Activated CD4-positive, CD25-positive, alpha-beta regulatory T cell (primary cell): ENCODE results near the gene ALPP.
"Not testable (repeated sequence)": the region's sequence is repeated elsewhere in the genome, so short reads cannot be mapped to it uniquely, and the experiment has no call there.

Experiments
- DNase-seq, 4 experiments: peaks; one replicate each; lab custom pipeline; 2025; lab: John Stamatoyannopoulos, UW

Gene ALPP

DNA sequence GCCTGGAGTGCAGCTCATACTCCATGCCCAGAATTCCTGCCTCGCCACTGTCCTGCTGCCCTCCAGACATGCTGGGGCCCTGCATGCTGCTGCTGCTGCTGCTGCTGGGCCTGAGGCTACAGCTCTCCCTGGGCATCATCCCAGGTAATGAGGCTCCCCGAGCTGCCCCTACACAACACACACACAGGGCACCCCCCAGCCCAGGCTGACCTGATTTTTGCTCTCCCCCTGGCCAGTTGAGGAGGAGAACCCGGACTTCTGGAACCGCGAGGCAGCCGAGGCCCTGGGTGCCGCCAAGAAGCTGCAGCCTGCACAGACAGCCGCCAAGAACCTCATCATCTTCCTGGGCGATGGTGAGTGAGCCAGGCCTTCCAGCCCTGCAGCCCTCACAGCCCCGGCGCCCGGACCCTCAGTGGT, at the start of gene ALPP:
Gene ALPP, plus strand, starts transcription at position 17 of the 417 bp plus-strand sequence. Its CDS starts 52 bp downstream, at position 69.
- DNase-seq = not testable (repeated sequence)

DNA sequence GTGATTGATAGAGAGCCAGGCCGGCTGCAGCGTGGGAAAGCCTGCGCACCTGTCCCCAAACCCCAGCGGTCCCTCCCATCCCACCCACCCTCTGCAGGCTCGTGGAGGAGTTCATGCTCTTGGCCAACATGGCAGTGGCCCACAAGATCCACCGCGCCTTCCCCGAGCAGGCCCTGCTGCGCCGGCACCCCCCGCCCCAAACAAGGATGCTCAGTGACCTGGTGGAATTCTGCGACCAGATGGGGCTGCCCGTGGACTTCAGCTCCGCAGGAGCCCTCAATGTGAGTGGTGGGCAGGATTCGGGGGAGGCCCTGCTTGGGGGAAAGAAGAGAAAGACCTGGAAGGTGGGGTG, 48.9 kb upstream of the ALPP start:
- no peak for DNase-seq

DNA sequence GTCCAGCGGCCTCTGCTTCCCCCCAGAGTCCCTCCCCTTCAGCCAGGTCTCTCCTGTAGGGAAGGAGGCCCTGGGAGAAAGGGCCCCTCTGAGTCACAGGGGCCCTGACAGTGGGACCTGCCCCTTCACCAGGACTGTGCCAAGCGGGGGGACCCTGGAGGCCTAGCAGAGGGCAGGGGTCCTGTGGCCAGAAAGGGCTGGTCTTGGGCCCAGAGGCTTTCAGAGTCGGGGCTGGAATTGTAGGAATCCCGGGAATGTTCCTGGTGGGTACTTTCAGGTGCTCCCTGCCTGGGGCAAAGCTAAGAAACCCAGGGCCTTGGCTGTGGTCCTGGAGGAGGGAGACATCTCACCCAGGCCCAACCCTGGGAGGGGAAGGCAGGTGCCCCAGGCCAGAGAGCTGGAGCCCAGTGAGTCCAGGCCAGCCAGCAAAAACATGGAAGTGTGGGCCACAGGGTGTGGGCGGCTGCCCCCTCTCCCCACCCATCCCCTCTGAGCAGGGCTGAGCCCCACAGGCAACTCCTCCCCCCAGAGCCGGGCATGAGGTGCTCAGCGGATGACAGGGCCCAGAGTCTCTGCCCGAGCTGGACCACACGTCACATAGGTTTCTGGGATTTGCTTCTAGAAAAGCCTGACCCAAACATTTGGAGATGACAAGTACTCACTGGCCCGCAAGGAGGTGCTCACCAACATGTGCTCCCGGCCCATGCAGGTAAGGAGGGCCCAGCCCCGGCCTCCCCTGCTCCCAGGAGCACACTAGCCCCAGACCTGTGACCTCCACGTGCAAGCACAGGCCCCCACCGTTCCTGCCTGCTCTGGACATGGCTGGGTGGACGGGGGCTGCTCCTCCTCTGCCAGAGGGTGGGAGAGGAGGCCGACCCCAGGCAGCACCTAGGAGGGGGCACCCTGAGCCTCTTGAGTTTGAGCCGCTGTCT, 48.2 kb upstream of the ALPP start:
- no peak for DNase-seq

DNA sequence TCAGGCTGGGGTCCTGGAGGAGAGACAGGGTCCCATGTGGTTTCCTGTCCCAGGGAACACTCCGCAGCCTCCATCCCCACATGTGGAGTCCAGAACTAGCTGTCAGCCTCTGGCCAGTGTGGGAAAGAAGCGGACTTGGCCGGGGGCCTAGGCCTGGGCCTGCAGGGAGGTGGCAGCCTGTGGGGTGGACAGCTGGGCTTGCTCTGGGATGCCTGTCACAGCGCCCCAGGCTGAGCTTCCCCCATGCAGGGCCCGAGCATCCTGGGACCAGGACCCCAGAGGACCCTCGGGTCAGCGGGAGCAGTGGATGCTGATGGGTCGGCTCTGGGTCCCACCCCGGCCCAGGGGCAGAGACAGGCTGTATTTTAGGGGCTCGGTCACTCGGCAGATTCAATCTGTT, 47.5 kb upstream of the ALPP start:
- not testable (repeated sequence) for DNase-seq

DNA sequence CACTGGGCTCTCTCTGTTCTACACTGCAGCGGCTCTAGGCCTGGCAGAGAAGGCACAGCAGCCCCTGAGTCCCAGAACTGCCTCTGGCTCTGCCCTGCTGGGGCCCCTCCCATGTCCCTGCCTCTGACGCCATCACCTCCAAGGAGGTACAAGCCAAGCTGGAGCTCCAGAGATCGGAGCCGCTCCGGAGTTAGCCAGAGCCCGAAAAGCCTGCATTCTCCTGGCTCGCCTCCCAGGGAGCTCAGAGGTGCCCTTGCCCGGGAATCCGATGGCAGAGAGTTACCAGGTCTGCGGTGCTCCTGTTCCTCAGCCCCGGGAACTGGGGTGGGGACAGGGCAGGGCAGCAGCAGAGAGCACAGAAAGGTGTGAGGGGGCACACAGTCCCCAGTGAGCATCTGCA, 46.9 kb upstream of the ALPP start:
- DNase-seq = not testable (repeated sequence)

DNA sequence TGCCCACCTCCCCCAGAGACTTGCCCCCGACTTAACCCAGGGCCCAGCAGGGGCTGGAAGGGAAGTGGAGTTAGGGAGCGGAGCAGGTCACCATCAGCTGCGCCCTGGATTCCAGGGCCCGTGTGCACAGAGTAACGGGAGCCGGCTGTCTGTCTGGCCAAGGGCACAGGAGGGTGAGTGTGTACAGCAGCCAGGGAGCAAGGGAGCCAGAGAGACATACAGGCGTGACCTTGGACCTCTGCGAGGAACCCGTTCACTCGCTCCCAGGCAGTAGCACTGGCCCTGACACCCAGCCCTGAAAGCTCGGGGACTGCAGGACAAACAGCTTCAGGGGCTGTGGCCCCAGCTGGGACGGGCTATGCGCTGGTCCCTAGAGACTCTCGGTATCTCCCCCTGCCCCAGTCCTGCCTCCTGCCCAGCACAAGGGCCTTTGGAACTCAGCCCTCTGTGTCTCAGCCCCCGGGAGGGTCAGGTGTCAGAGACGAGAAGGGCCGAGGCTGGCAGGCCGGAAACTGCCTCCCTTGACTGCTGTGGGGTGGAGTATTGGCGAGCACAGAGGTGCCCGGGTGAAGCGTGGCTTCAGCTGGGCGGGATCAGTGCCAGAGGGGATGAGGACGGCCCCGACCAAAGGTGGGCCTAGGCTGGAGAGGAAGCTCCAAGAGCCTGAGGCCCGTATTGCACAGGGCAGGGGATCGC, 46.2 kb upstream of the ALPP start:
- not testable (repeated sequence) for DNase-seq

DNA sequence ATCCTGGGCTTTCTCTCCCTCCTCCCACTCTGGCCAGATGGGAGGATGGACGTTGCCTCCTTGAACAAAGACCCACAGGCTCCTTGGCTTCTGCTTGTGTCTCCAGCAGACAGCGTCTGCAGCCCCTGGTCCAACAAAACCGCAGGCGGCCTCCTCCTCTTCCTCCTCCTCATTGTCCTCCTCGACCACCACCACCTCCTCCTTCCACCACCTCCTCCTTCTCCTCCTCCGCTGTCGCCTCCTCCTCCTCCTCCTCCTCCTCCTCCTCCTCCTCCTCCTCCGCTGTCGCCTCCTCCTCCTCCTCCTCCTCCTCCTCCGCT, 45.7 kb upstream of the ALPP start:
- DNase-seq = no peak

DNA sequence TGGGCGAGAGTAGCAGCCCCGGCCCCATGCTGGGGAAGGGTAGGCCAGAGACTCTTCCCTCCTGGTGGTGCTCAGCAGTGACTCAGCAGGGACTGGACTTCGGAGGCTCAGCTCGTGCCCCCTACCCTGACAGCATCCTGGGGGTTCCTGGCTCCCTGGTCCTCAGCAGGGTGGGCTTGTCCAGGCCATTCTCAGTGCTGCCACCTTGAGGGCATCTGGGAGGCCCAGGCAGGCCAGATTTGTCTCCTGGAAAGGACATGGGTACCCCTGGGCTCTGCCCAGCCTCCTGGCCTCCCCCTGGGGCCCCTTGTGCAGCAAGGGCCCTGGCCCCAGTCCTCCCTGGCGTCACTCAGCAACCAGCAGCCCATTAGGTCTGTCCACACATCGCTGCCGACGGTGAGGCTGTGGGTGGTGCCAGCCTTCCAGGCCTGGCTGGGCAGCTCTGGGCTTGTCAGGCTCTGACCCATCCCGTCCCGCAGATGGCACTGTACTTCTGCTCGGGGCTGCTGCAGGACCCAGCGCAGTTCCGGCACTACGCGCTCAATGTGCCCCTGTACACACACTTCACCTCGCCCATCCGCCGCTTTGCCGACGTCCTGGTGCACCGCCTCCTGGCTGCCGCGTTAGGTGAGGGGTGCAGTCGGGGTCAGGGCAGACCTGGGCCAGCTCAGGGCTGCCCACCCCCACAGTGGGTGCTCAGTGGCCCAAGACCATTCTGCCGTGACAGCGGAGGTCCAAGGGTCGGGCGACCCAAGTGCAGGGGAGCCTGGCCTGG, 45.0 kb upstream of the ALPP start:
- DNase-seq = no peak

DNA sequence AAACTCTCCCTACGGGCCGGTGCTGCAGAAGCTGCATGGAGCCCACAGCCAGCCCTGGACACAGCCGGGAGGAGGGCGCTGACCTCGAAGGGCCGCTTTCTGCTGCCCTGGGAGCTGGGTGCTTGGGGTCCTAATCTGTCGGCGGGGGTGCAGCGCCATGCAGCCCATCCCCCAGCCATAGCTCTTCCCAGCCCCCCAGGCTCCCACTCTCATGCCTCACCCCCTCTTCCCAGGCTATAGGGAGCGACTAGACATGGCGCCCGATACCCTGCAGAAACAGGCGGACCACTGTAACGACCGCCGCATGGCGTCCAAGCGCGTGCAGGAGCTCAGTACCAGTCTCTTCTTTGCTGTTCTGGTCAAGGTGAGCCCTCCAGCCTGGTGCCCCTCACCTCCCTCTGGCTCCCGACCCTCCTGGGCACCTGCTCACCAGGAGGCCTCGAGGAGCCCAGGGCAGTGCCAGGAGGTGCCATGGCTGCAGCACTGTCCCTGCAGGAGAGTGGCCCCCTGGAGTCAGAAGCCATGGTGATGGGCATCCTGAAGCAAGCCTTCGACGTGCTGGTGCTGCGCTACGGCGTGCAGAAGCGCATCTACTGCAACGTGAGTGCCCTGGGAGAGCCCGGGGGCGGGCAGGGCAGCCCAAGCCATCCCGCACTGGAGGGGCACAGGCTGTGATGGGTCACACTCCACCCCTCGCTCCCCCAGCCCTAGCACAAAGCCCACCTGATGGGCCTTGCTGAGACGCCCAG, 44.2 kb upstream of the ALPP start:
- DNase-seq = not testable (repeated sequence)

DNA sequence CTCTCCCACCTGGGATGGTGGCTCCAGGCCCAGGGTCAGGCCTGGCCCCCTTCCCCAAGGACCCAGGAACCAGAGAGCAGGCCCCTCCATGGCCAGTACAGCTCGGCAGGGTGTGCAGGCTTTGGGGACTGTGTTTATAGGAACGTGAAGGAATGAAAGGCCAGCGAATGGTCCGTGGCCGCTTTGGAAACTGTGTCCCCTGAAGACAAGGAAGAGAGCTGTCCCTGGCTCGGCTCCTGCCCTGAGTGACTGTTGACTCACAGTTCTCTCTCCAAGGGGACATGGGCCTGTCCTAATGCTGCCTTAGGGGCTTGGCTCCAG, 43.7 kb upstream of the ALPP start:
- not testable (repeated sequence) for DNase-seq

DNA sequence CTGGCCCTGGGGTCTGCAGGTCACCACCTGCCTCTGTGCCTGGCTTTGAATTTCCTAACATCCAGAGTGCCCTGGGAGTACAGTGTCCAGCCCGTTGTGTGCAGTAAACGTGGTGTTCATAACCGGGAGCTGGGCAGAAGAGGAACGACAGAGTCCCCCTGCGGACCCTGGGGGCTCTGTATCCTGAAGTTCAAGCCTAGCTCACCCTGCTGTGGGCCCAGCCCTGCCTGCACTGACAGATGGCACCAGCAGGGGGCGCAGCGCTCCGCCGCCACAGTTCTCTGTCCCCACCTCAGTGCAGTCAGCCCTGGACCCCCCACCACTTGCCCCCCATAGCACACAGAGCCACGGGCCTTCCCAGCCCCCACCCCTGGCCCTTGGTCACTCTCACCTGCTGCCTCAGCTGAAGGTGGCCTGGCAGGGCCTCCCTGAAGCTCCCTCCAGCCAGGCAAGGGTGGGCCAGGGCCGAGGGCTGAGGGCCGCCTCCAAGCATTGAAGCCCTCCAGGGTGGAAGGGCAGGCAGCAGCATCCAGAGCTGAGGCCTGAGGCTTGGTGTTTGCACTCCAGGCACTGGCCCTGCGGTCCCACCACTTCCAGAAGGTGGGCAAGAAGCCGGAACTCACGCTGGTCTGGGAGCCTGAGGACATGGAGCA, 43.2 kb upstream of the ALPP start:
- DNase-seq = not testable (repeated sequence)

DNA sequence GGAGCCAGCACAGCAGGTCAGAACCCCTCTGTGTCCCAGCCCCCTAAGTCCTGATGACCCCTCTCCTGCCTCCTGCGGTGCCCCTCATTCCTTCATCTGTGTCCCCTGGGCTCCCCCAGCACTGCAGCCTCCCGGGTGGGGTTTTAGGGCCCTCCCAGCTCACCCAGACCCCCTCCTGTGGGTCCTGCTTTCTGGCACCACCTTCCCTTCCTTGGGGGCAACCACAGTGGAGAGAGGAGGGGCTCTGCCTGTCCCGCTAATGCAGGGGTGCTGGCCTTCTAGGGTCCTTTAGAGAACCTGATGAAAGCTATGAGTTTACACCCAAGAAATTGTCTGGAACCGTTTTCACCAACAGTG, 42.7 kb upstream of the ALPP start:
- DNase-seq = no peak

DNA sequence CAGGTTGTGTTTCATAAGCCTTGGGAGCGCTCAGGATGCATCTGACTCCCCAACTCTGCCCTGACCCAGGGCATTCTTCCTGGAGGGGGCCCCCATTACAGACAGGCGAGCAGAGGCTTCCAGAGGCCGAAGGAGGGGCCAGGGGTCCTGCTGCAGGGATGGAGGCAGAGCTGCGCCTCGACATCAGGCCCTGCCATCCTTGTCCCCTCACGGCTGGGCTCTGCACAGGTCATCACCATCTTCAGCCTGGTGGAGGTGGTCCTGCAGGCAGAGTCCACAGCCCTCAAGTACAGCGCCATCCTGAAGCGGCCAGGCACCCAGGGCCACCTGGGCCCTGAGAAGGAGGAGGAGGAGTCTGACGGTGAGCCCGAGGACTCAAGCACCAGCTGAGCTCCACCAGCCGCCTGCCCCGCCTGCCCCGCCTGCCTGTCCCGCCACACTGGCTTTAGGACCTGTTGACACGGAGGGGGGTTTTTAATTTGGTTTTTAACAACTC, 42.3 kb upstream of the ALPP start:
- no peak for DNase-seq

DNA sequence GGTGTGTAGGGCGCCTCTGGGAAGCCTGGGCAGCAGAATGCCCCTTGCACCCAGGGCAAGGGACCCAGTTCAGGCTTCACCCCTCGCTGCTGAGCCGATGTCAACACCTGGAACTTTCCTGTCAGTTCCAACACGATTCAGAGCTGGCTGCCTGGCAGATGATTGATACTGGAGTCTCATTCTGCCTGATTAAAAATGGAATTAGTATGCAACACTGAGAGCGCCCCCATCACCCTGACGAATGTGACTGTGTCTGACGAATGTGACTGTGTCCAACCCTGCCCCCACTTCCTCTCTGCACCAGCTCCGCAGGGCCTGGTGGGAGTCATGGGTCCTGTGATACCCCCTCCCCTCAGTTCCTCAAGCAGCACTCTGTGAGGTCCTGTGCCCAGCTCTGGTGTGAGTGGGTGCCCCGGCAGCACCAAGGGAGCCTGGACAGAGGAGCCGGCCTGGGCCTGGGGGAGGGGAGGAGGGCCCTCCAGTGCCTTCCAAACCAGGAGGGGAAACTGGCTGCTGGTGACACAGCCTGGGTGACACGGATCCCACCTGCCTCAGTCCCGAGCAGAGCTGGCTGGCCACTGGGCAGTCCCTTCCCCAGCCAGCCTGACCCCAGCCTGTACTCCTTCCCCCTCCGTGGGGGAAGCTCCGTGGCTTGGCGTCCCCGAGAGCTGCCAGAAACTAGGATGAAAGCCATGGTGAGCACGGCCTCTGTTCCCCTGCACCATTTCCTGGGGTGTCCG, 41.4 kb upstream of the ALPP start:
- no peak for DNase-seq

DNA sequence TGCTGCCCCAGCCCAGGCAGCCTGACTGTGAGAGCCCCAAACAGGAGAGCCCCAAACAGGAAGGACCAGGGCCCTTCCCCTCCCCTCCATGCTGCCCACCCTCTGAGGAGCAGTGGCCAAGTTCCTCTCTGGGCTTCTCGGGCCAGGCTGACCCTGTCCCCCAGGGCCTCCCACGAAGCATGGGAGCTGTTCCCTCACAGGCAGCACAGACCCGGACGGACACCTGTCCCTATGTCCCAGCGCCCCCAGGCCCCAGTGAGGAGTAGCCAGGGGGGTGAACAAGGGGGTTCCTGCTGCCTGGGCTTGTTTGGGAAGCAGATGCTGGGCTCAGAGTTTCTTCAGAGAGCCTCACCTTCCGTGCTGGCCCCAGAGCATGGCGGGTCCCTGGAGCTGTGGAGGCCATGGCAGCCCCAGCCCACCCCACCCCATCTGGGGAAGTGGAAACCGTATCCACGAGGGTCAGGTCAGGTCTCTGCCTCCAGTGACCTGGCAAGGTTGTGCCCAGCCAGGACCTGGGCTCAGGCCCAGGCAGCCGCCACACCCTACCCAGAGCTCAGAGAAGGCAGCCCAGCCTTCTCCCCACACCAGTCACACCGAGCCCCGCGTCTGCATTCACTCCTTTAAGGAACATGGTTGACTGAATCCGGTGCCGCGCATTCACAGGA, 40.3 kb upstream of the ALPP start:
- not testable (repeated sequence) for DNase-seq

DNA sequence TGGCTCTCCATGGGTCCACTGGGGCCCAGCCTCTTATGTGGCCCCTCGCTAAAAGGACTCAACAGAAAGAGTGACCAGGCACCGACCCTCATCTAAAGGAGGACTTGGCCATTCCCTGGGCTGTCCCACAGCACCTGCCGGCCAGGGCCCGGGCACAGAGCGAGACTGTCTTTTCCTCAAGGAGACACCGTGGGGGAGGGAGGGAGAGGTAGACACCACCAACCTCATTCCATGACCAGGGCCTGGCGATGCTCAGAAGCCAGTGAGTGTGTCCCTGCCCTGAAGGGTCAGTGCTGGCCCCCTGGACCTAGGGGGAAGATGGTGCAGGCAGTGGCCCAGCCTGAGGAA, 39.8 kb upstream of the ALPP start:
- no peak for DNase-seq

DNA sequence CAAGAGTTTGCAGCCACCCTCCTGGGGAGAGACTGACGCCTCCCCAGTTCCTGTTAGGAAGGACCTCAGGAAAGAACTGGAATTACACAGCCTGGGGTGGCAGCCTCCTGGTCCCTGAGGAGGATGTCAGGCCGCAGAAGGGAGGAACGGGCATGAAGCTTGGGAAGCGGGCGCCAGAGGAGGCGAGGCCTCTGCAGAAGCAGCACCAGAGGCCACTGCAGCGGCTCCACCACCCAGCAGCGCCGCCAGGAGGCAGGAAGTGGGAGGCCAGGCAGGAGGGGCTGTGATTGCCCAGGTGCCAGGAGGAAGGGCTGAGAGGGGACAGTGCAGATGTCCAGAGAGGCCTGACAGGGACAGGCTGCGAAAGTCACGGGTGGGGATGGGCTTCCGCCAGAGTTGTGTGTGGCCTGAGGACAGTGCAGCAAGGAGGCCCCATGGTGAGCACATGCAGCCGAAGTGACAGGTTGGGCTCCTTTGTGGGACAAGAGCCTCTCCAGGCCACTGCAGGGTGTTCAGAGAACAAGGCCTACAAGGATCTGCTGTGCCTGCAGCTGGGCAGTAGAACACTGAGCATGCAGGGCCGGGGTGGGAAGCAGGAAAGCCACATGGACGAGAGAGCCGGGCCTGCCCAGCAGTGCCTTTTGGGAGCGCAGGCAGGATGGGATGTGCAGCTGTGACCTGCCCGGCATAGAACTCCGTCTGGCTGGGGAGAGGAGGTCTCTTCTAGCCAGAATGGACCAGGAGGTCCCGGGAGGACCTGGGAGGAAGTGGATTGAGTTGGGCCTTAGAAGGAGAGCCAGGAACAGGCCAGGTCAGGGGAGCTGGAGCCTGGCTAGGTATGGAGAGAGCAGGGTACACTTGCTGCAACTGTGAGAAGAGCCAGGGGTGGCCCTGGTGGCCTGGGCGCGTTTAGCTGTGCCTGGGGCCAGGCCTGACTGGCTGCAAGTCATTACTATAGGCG, 39.1 kb upstream of the ALPP start:
- no peak for DNase-seq

DNA sequence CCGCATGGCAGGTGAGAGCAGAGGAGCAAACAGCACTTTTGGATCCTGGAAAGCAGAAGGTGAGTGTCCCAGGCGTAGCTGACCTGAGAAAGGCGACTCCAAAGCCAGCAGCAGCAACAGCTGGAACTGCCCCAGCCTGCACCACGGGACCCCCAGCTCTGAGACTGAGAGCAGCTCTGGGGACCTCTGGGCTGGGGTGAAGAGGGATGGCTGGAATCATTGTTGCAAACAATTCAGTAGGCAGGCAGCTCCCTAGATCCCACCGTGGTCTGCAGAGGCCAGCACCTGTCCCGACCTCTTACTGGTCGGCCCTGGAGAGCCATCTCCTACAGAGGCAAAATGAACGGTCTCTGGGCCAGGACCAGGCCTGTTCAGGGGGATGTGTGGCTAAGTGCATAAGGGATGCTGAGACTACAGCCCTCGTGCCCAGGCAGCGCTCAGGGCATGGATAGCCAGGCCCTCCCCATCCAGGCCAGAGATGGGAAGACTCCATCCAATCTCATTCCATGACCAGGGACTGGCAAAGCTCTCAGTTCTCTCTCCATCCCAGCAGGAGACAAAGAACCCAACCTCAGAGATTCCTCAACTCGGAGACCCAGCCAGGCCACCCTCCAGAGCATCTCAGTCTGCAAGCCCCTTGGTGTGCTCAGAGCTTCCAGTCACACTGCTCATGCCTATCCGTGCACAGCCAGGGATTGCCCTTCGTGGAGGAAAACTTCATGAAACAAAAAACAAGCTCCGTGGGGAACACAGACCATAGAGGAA, 38.2 kb upstream of the ALPP start:
- no peak for DNase-seq
